ENCODE measurements around the gene RXRA. TPM values are rescaled to one million over a fixed set of nuclear protein-coding genes. Genes with fewer than 3 reads are reported as not detected.

RXRA gene
- total RNA-seq, 6 donors from 2014 or later, result 43.8 to 92.7 (median 74.1) TPM

- WGBS, 2 donors, result 80 to 100% methylated on average over 1 to 5 of the region's 5 CpGs
- H3K4me1 ChIP-seq, result peaks cover 12 to 18% (median 14%) of the 10 kb centered on the region in 4 donors
- H3K36me3 ChIP-seq, result no peaks in the 10 kb centered on the region
- TF ChIP-seq POLR2A (IDR thresholded peaks at IDR 0.05) (no peak), POLR2AphosphoS5 (IDR thresholded peaks at IDR 0.05) (no peak), EP300 (IDR thresholded peaks at IDR 0.05) (no peak), CTCF (IDR thresholded peaks at IDR 0.05) (no peak)
- ATAC-seq (ENCODE audit: low FRiP score in 2 of 2), result no peak
- H3K9me3 ChIP-seq, result peaks cover 0 to 4% (median 0%) of the 10 kb centered on the region in 4 donors
- H3K27ac ChIP-seq, result no peak overlapping the region
- no peak overlapping the region for H3K4me3 ChIP-seq
- DNase-seq, result no peak
- H3K27me3 ChIP-seq, result no peaks in the 10 kb centered on the region
Observed at GRCh38 chr9:134460896-134461295, 134.6 kb downstream of the RXRA start.

GRCh38 chr9:134461426-134461982 is 135.2 kb downstream of the RXRA start:
- Histone ChIP-seq H3K4me1 (peaks cover 6 to 12% (median 8%) of the 10 kb centered on the region in 4 donors), H3K36me3 (no peaks in the 10 kb centered on the region), H3K9me3 (peaks cover 0 to 4% (median 0%) of the 10 kb centered on the region in 4 donors), H3K27ac (no peak overlapping the region), H3K27me3 (no peaks in the 10 kb centered on the region), H3K4me3 (no peak overlapping the region)
- TF ChIP-seq POLR2AphosphoS5 (IDR thresholded peaks at IDR 0.05) (no peak), CTCF (IDR thresholded peaks at IDR 0.05) (no peak), EP300 (IDR thresholded peaks at IDR 0.05) (no peak), POLR2A (IDR thresholded peaks at IDR 0.05) (no peak)
- whole genome bisulfite sequencing, 2 donors, result 95 to 96% methylated on average over 7 to 8 of the region's 8 CpGs
- no peak for ATAC-seq (ENCODE audit: low FRiP score in 2 of 2)
- peak in 1 of 2 donors; percentile 46 for DNase-seq

GRCh38 chr9:134462318-134462717 is 136.1 kb downstream of the RXRA start:
- DNase-seq (peak in 1 of 2 donors; percentile 33), ATAC-seq (ENCODE audit: low FRiP score in 2 of 2) (no peak)
- 57 to 58% methylated on average over 8 to 13 of the region's 13 CpGs for WGBS, 2 donors
- H3K4me3 ChIP-seq, result no peak overlapping the region
- H3K9me3 ChIP-seq, result peaks cover 0 to 4% (median 0%) of the 10 kb centered on the region in 4 donors
- no peak overlapping the region for H3K27ac ChIP-seq
- H3K36me3 ChIP-seq, result no peaks in the 10 kb centered on the region
- TF ChIP-seq POLR2A (IDR thresholded peaks at IDR 0.05) (no peak), CTCF (IDR thresholded peaks at IDR 0.05) (no peak), EP300 (IDR thresholded peaks at IDR 0.05) (no peak), POLR2AphosphoS5 (IDR thresholded peaks at IDR 0.05) (no peak)
- no peaks in the 10 kb centered on the region for H3K27me3 ChIP-seq
- H3K4me1 ChIP-seq, result peaks cover 0 to 5% (median 2%) of the 10 kb centered on the region in 4 donors

- no peak for ATAC-seq (ENCODE audit: low FRiP score in 2 of 2)
- H3K27ac ChIP-seq, result no peak overlapping the region
- H3K4me1 ChIP-seq, result peaks cover 0 to 5% (median under 1%) of the 10 kb centered on the region in 4 donors
- H3K27me3 ChIP-seq, result no peaks in the 10 kb centered on the region
- DNase-seq, result peak in 1 of 2 donors; percentile 46
- TF ChIP-seq POLR2A (IDR thresholded peaks at IDR 0.05) (no peak), POLR2AphosphoS5 (IDR thresholded peaks at IDR 0.05) (no peak), CTCF (IDR thresholded peaks at IDR 0.05) (no peak), EP300 (IDR thresholded peaks at IDR 0.05) (no peak)
- 83% methylated on average over 7 of the region's 7 CpGs for WGBS, 2 donors
- no peak overlapping the region for H3K4me3 ChIP-seq
- no peaks in the 10 kb centered on the region for H3K36me3 ChIP-seq
- peaks cover 0 to 4% (median 0%) of the 10 kb centered on the region in 4 donors for H3K9me3 ChIP-seq
Observed at GRCh38 chr9:134463280-134463679, 137.0 kb downstream of the RXRA start.

Measured in upper lobe of left lung (tissue), 6 donors.